GM12878 (cell line): Measurements from ENCODE around the gene KLHL34. TPM values are rescaled to one million over a fixed set of nuclear protein-coding genes. Genes with fewer than 3 reads are reported as not detected.

Experiments
- BACH1 ChIP-seq: fragments of 450-650 bp; IDR thresholded peaks from 2 replicates; pipeline ENCODE4 v1.6.1; 2017; ENCODE audit warnings: mild to moderate bottlenecking, borderline replicate concordance
- CREM ChIP-seq: IDR thresholded peaks from 2 replicates; pipeline ENCODE4 v1.6.1; 2014; ENCODE audit warnings: antibody characterized with exemption, low read depth
- ESRRA ChIP-seq: IDR thresholded peaks from 2 replicates; pipeline ENCODE4 v1.6.1; 2012; ENCODE audit warnings: mild to moderate bottlenecking, low read length, improper control_type of control experiment
- MTA3 ChIP-seq: IDR thresholded peaks from 2 replicates; pipeline ENCODE4 v1.6.1; 2012; ENCODE audit warnings: low read length, inconsistent platforms, borderline replicate concordance
- PAX8 ChIP-seq: fragments of 450-650 bp; IDR thresholded peaks from 2 replicates; pipeline ENCODE4 v1.6.1; 2017; ENCODE audit warnings: mild to moderate bottlenecking, moderate library complexity
- PML ChIP-seq: IDR thresholded peaks from 2 replicates; pipeline ENCODE4 v1.6.1; 2012; ENCODE audit warnings: low read length, inconsistent platforms
- POLR2AphosphoS5 ChIP-seq: IDR thresholded peaks from 2 replicates; pipeline ENCODE4 v1.6.1; 2011; ENCODE audit warnings: mild to moderate bottlenecking, low read length, inconsistent platforms
- RB1 ChIP-seq: fragments of 450-650 bp; formaldehyde crosslinking; IDR thresholded peaks from 2 replicates; pipeline ENCODE4 v1.6.1; 2017; ENCODE audit warnings: mild to moderate bottlenecking, borderline replicate concordance
- polyA plus RNA-seq, 11 experiments: library from polyadenylated mRNA; depleted of rRNA in 4 of 11; unstranded in 6 of 11; stranded (reverse) in 5 of 11; fragments of >200 nt; fragmentation: Nextera tagmentation in 4 of 11; fragmentation: Illumina TruSeq in 1 of 11; extraction: Ambion mirVana in 4 of 11; extraction: Trizol in 1 of 11; gene quantifications; 1 replicate in 1 of 11; 2 replicates in 10 of 11; pipeline versions ENCODE4 v1.2.1 to v1.2.3, GENCODE V29; 2011 to 2016; ENCODE audit warnings: inconsistent platforms in 2 of 11, missing spikeins in 2 of 11, low read depth in 1 of 11
- total RNA-seq, 4 experiments: library from RNA; depleted of rRNA in 3 of 4; stranded (reverse); fragments of >200 nt in 3 of 4; fragmentation: Illumina TruSeq in 1 of 4; extraction: Trizol in 1 of 4; gene quantifications; 2 replicates each; pipeline versions ENCODE4 v1.2.1 to v1.2.3, GENCODE V29; 2013 to 2021
- TF ChIP-seq, protein P1 (sequence below): fragments of 450-650 bp; IDR thresholded peaks from 2 replicates; pipeline ENCODE4 v1.6.1; 2017; ENCODE audit warnings: mild to moderate bottlenecking, moderate library complexity
- TF ChIP-seq, protein P2 (sequence below): fragments of 450-650 bp; IDR thresholded peaks from 2 replicates; pipeline ENCODE4 v1.6.1; 2017; ENCODE audit warnings: mild to moderate bottlenecking, moderate library complexity
- TF ChIP-seq, protein P3 (sequence below): fragments of 450-650 bp; IDR thresholded peaks from 2 replicates; pipeline ENCODE4 v1.6.1; 2017; ENCODE audit warnings: mild to moderate bottlenecking
- TF ChIP-seq, protein P4 (sequence below): fragments of 450-650 bp; IDR thresholded peaks from 2 replicates; pipeline ENCODE4 v1.6.1; 2014; ENCODE audit warnings: mild to moderate bottlenecking

The KLHL34 gene
- total and polyA plus RNA-seq, 10 of the 15 experiments (the other 5 are each of a cell fraction or from before 2014, with no cell fraction given) = not detected

DNA sequence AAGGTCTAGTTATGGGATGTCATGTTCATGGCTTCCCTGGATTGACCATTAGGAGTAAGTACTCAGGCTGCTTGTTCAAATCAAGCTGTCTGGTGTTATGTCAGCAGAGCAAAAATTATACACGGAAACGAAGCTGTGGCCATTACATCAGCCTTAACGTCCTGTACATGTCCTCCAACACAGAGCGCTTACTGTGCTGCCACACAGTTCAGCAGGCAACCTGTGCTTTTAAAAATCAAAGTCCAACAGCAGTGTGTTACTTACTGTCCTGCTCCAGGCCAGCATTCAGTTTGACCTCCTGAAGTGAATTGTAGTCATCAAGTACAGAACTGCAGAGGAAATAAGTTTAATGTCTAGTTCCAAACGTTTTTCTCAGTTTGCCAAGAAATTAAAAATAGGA lies 46.0 kb downstream of the KLHL34 start (continued):
- no peak for TF ChIP-seq ESRRA
- TF ChIP-seq, protein P1, sequence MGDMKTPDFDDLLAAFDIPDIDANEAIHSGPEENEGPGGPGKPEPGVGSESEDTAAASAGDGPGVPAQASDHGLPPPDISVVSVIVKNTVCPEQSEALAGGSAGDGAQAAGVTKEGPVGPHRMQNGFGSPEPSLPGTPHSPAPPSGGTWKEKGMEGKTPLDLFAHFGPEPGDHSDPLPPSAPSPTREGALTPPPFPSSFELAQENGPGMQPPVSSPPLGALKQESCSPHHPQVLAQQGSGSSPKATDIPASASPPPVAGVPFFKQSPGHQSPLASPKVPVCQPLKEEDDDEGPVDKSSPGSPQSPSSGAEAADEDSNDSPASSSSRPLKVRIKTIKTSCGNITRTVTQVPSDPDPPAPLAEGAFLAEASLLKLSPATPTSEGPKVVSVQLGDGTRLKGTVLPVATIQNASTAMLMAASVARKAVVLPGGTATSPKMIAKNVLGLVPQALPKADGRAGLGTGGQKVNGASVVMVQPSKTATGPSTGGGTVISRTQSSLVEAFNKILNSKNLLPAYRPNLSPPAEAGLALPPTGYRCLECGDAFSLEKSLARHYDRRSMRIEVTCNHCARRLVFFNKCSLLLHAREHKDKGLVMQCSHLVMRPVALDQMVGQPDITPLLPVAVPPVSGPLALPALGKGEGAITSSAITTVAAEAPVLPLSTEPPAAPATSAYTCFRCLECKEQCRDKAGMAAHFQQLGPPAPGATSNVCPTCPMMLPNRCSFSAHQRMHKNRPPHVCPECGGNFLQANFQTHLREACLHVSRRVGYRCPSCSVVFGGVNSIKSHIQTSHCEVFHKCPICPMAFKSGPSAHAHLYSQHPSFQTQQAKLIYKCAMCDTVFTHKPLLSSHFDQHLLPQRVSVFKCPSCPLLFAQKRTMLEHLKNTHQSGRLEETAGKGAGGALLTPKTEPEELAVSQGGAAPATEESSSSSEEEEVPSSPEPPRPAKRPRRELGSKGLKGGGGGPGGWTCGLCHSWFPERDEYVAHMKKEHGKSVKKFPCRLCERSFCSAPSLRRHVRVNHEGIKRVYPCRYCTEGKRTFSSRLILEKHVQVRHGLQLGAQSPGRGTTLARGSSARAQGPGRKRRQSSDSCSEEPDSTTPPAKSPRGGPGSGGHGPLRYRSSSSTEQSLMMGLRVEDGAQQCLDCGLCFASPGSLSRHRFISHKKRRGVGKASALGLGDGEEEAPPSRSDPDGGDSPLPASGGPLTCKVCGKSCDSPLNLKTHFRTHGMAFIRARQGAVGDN = no peak
- TF ChIP-seq, protein P2, sequence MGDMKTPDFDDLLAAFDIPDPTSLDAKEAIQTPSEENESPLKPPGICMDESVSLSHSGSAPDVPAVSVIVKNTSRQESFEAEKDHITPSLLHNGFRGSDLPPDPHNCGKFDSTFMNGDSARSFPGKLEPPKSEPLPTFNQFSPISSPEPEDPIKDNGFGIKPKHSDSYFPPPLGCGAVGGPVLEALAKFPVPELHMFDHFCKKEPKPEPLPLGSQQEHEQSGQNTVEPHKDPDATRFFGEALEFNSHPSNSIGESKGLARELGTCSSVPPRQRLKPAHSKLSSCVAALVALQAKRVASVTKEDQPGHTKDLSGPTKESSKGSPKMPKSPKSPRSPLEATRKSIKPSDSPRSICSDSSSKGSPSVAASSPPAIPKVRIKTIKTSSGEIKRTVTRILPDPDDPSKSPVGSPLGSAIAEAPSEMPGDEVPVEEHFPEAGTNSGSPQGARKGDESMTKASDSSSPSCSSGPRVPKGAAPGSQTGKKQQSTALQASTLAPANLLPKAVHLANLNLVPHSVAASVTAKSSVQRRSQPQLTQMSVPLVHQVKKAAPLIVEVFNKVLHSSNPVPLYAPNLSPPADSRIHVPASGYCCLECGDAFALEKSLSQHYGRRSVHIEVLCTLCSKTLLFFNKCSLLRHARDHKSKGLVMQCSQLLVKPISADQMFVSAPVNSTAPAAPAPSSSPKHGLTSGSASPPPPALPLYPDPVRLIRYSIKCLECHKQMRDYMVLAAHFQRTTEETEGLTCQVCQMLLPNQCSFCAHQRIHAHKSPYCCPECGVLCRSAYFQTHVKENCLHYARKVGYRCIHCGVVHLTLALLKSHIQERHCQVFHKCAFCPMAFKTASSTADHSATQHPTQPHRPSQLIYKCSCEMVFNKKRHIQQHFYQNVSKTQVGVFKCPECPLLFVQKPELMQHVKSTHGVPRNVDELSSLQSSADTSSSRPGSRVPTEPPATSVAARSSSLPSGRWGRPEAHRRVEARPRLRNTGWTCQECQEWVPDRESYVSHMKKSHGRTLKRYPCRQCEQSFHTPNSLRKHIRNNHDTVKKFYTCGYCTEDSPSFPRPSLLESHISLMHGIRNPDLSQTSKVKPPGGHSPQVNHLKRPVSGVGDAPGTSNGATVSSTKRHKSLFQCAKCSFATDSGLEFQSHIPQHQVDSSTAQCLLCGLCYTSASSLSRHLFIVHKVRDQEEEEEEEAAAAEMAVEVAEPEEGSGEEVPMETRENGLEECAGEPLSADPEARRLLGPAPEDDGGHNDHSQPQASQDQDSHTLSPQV = no peak
- TF ChIP-seq CREM = no peak
- no peak for TF ChIP-seq RB1
- TF ChIP-seq PML = no peak
- TF ChIP-seq, protein P3, sequence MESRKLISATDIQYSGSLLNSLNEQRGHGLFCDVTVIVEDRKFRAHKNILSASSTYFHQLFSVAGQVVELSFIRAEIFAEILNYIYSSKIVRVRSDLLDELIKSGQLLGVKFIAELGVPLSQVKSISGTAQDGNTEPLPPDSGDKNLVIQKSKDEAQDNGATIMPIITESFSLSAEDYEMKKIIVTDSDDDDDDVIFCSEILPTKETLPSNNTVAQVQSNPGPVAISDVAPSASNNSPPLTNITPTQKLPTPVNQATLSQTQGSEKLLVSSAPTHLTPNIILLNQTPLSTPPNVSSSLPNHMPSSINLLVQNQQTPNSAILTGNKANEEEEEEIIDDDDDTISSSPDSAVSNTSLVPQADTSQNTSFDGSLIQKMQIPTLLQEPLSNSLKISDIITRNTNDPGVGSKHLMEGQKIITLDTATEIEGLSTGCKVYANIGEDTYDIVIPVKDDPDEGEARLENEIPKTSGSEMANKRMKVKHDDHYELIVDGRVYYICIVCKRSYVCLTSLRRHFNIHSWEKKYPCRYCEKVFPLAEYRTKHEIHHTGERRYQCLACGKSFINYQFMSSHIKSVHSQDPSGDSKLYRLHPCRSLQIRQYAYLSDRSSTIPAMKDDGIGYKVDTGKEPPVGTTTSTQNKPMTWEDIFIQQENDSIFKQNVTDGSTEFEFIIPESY = no peak
- TF ChIP-seq, protein P4, sequence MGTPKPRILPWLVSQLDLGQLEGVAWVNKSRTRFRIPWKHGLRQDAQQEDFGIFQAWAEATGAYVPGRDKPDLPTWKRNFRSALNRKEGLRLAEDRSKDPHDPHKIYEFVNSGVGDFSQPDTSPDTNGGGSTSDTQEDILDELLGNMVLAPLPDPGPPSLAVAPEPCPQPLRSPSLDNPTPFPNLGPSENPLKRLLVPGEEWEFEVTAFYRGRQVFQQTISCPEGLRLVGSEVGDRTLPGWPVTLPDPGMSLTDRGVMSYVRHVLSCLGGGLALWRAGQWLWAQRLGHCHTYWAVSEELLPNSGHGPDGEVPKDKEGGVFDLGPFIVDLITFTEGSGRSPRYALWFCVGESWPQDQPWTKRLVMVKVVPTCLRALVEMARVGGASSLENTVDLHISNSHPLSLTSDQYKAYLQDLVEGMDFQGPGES = no peak
- no peak for TF ChIP-seq MTA3
- TF ChIP-seq BACH1 = no peak
- no peak for TF ChIP-seq POLR2AphosphoS5
- TF ChIP-seq PAX8 = no peak
